A549 treated with CORT108297 at 1 μM for 4 hours (cell line): ENCODE measurements around the gene CYLD. TPM values are rescaled to one million over a fixed set of nuclear protein-coding genes. Genes with fewer than 3 reads are reported as not detected.

Experiments
- total RNA-seq: library from RNA; stranded (reverse); fragments of 200-300 nt; extraction: Qiagen RNA extraction; gene quantifications from 5 replicates; pipeline ENCODE4 v1.2.3, GENCODE V29; 2022

CYLD gene
- 13.0 to 17.3 TPM (median 13.4 TPM) in 5 replicates for total RNA-seq

GRCh38 chr16:50741781-50742575, at the start of gene CYLD:
CYLD (plus strand) TSS chr16:50742086; CDS start chr16:50749699, 7,613 bp downstream.

GRCh38 chr16:50692999-50693781, 48.7 kb upstream of the CYLD start, which contains the start of gene NOD2:
NOD2 (plus strand) TSS chr16:50693606; CDS start chr16:50699496, 5,890 bp downstream.

Other genes with a start within 250 kb of the CYLD start
- 0.25 to 0.37 TPM (median 0.29 TPM) in 5 replicates for gene NKD1, start 193.7 kb upstream of the CYLD start, total RNA-seq
- not detected in 5 replicates for gene SNX20, start 60.8 kb upstream of the CYLD start, total RNA-seq
- 0.11 TPM in 1 of 5 replicates, not detected in the others for gene NOD2, start 48.5 kb upstream of the CYLD start, total RNA-seq